ENCODE data around the gene RIMBP2.

- TF ChIP-seq POLR2AphosphoS5 (IDR thresholded peaks at IDR 0.05; ENCODE audit: insufficient read depth in 1 of 2, low read depth in 1 of 2) (no peak), CTCF (IDR thresholded peaks at IDR 0.05) (no peak)
Observed at GRCh38 chr12:130583800-130584199, 132.3 kb downstream of the RIMBP2 start.

All from vagina (tissue), 2 donors.